Left ventricle myocardium inferior (tissue), 1 donor: ENCODE data around the gene H6PD. TPM values are rescaled to one million over a fixed set of nuclear protein-coding genes. Genes with fewer than 3 reads are reported as not detected.

Source experiments
- DNase-seq: peaks from one replicate; pipeline ENCODE4 v3.0.0-alpha.2; 2020
- H3K27ac ChIP-seq: fragments of 200-600 bp; replicated peaks from 2 replicates; pipeline ENCODE4 v1.8.0; 2021
- H3K27me3 ChIP-seq: fragments of 200-600 bp; 2 replicates; pipeline ENCODE4 v1.8.0; 2021; ENCODE audit warnings: low read depth
- H3K36me3 ChIP-seq: fragments of 200-600 bp; 2 replicates; pipeline ENCODE4 v1.8.0; 2021
- H3K4me1 ChIP-seq: fragments of 200-600 bp; 2 replicates; pipeline ENCODE4 v1.8.0; 2021
- H3K4me3 ChIP-seq: fragments of 200-600 bp; 2 replicates; pipeline ENCODE4 v1.8.0; 2021; ENCODE audit warnings: mild to moderate bottlenecking, moderate library complexity
- H3K9me3 ChIP-seq: fragments of 200-600 bp; replicated peaks from 2 replicates; pipeline ENCODE4 v1.8.0; 2021
- CTCF ChIP-seq: fragments of 200-600 bp; IDR thresholded peaks from 2 replicates; pipeline ENCODE4 v1.8.0; 2021; ENCODE audit warnings: antibody characterized with exemption, mild to moderate bottlenecking, borderline replicate concordance
- intact Hi-C: fragments of 100-400 bp; cut with micrococcal nuclease; formaldehyde crosslinking; loops from one replicate; pipeline ENCODE4 v1.11.0; 2022
- total RNA-seq: library from RNA; stranded (reverse); fragmentation: NEBNext Ultra II Directional; extraction: Animal tissue kit (Norgen Biotek cat#: 25700); gene quantifications from one replicate; pipeline ENCODE4 v1.2.1, GENCODE V29; 2021
- donor health status: DM: no; HTN: yes; CAD: no; lungs with severe emphysema.

Gene H6PD
- total RNA-seq, 1 donor from 2014 or later, result 21.9 TPM

DNA sequence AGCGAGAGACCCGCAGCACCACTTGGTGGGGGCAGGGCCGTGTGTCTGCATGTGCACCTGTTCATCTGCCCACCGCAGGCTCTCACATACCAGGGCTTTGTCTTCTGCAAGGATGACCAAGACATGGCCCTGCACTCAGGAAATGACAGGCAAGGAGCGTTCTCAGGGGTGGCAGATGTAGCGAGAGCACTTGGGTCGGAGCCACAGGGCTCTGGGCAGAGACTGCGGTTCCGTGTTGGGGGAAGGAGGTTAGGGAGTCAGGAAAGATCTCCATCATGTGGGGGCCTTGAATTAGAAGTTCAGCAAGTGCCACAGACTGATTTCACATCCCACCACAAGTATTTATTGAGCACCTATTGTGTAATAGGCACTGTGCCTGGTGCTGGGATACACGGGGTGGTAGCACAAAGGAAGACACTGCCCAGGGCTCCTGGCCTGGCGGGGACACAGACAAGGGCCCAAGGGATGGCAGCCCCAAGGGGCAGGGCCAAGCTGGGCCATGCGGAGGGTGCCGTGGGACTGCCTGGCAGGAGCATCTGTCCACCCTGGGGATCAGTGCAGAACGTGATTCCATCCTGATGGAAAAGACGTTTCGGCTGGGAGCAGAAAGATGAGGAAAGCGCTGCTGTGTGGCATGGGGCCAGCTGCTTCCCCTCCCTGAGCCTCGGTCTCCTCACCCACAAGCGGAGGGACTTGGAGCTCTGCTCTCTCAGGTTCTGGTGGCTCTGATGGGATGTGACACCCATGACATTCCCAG, 46.7 kb downstream of the H6PD start:
- TF ChIP-seq CTCF, result no peak
- DNase-seq, result no peak
- Histone ChIP-seq H3K4me1 (peaks cover 12% of the 10 kb centered on the region), H3K9me3 (peaks cover 26% of the 10 kb centered on the region), H3K36me3 (no peaks in the 10 kb centered on the region), H3K27ac (no peak overlapping the region), H3K4me3 (no peak overlapping the region), H3K27me3 (peaks cover 18% of the 10 kb centered on the region)
- intact Hi-C loops, result no loop called here

DNA sequence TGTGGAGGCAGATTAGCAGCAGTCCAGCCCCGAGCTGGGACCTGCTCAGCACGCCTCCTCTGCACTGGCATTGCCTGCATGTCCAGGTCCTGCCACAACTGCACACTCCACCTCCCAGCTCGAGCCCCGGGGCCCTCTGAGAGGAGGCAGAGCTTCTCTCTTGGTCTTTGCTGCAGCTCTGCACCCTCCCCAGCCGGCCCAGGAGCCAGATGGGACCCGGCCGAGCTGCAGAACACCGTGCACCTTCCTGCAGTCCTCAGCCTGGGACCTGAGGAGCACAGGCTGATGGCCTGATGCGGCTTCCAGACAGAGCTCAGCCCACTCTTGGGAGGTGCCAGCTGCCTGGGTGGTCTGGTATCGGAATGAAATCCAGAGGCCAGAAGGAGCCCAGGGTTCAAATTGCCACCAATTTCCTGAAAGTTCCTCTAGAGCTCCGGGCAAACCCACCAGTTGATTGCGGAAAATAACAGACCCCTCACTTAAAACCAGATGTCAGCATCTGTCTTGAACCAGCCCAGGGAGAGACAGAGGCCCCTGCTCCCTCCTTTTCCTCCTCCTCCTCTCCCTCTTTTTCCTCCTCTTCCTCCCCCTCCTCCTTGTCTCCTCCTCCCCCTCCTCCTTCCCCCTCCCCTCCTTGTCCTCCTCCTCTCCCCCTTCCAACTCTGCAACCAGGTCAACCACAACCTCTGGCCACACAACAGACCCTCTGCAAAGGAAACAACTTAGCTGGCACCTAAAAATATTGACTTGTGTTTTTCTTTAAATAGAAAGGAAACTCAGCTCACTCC, 47.5 kb downstream of the H6PD start:
- no peak for DNase-seq
- intact Hi-C loops, result no loop called here
- H3K27ac ChIP-seq, result no peak overlapping the region
- peaks cover 18% of the 10 kb centered on the region for H3K27me3 ChIP-seq
- H3K9me3 ChIP-seq, result peaks cover 34% of the 10 kb centered on the region
- H3K4me1 ChIP-seq, result peaks cover 12% of the 10 kb centered on the region
- H3K36me3 ChIP-seq, result no peaks in the 10 kb centered on the region
- no peak overlapping the region for H3K4me3 ChIP-seq
- TF ChIP-seq CTCF, result no peak

DNA sequence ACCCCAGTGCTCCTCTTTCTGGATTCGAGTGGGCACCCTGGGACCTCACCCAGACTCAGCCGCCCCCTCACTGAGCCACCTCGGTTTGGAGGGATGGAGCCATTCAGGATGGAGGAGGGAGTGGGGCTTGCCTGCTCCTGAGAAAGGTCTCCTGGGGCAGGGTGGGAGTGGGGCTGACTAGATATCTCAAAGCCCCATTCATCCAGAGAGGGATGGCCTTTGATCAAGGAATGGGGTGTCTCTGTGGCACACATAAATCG, 48.1 kb downstream of the H6PD start:
- peaks cover 12% of the 10 kb centered on the region for H3K4me1 ChIP-seq
- no peak for DNase-seq
- H3K27ac ChIP-seq, result no peak overlapping the region
- H3K9me3 ChIP-seq, result peaks cover 39% of the 10 kb centered on the region
- H3K27me3 ChIP-seq, result peaks cover 18% of the 10 kb centered on the region
- intact Hi-C loops, result no loop called here
- no peak overlapping the region for H3K4me3 ChIP-seq
- no peak for TF ChIP-seq CTCF
- H3K36me3 ChIP-seq, result no peaks in the 10 kb centered on the region

DNA sequence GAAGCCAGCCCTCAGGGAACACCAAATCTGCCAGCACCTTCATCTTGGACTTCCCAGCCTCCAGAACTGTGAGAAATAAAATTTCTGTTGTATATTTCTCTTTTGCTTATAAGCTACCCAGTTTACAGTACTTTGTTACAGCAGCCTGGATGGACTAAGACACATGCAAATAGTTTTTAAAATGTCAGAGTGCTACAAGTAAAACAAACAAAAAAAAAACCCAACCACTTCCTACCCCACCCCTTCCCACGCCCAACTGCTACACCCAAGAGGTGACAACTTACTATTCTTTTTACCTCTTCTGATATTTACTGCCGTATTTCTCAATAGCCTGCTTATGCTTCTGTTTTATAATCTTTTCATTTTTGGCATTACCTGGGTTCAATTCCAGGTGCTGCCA, 49.5 kb downstream of the H6PD start:
- no peak for DNase-seq
- no peak for TF ChIP-seq CTCF
- H3K4me3 ChIP-seq, result no peak overlapping the region
- H3K9me3 ChIP-seq, result peaks cover 54% of the 10 kb centered on the region
- intact Hi-C loops, result no loop called here
- no peaks in the 10 kb centered on the region for H3K36me3 ChIP-seq
- H3K27ac ChIP-seq, result no peak overlapping the region
- peaks cover 5% of the 10 kb centered on the region for H3K4me1 ChIP-seq
- H3K27me3 ChIP-seq, result peaks cover 18% of the 10 kb centered on the region

GRCh38 chr1:9286556-9286955, 52.0 kb downstream of the H6PD start:
- no peak overlapping the region for H3K27ac ChIP-seq
- no peak for TF ChIP-seq CTCF
- intact Hi-C loops, result loop anchor here (5.0 kb wide), 1 partner anchor 206 kb away; no protein-coding TSS in a partner anchor
- peaks cover 25% of the 10 kb centered on the region for H3K4me1 ChIP-seq
- no peak overlapping the region for H3K4me3 ChIP-seq
- peaks cover 57% of the 10 kb centered on the region for H3K9me3 ChIP-seq
- no peaks in the 10 kb centered on the region for H3K36me3 ChIP-seq
- H3K27me3 ChIP-seq, result peaks cover 6% of the 10 kb centered on the region
- no peak for DNase-seq
